ENCODE measurements around the gene DYRK3.
A peak's percentile ranks its signal among the peaks of the same experiment; 100 is the strongest.

The DYRK3 gene

GRCh38 chr1:206661161-206661820 is 26.0 kb downstream of the DYRK3 start:
- no peak for DNase-seq (ENCODE audit: low read depth)

- no peak for DNase-seq (ENCODE audit: low read depth)
Observed at GRCh38 chr1:206662396-206663092, 27.2 kb downstream of the DYRK3 start.

GRCh38 chr1:206663362-206663761 is 28.0 kb downstream of the DYRK3 start:
- no peak for DNase-seq (ENCODE audit: low read depth)

- DNase-seq (ENCODE audit: low read depth) = peak; percentile 48
Observed at GRCh38 chr1:206663832-206664652, 28.7 kb downstream of the DYRK3 start.

- DNase-seq (ENCODE audit: low read depth) = no peak
Observed at GRCh38 chr1:206664740-206665139, 29.4 kb downstream of the DYRK3 start.

- no peak for DNase-seq (ENCODE audit: low read depth)
Observed at GRCh38 chr1:206666031-206666561, 30.8 kb downstream of the DYRK3 start.

GRCh38 chr1:206666954-206667665 is 31.8 kb downstream of the DYRK3 start:
- no peak for DNase-seq (ENCODE audit: low read depth)

- DNase-seq (ENCODE audit: low read depth) = no peak
Observed at GRCh38 chr1:206668351-206668750, 33.0 kb downstream of the DYRK3 start.

GRCh38 chr1:206668874-206669410 is 33.6 kb downstream of the DYRK3 start:
- no peak for DNase-seq (ENCODE audit: low read depth)

- DNase-seq (ENCODE audit: low read depth) = no peak
Observed at GRCh38 chr1:206672011-206672688, 36.8 kb downstream of the DYRK3 start.

GRCh38 chr1:206672844-206673758 is 37.8 kb downstream of the DYRK3 start:
- DNase-seq (ENCODE audit: low read depth) = no peak

- no peak for DNase-seq (ENCODE audit: low read depth)
Observed at GRCh38 chr1:206674236-206674635, 38.9 kb downstream of the DYRK3 start.

- peak; percentile 87 for DNase-seq (ENCODE audit: low read depth)
Observed at GRCh38 chr1:206674745-206675175, 39.4 kb downstream of the DYRK3 start.

- no peak for DNase-seq (ENCODE audit: low read depth)
Observed at GRCh38 chr1:206676499-206676898, 41.2 kb downstream of the DYRK3 start.

GRCh38 chr1:206678490-206678889 is 43.2 kb downstream of the DYRK3 start:
- no peak for DNase-seq (ENCODE audit: low read depth)

- no peak for DNase-seq (ENCODE audit: low read depth)
Observed at GRCh38 chr1:206679738-206680211, 44.4 kb downstream of the DYRK3 start.

GRCh38 chr1:206680279-206680678 is 44.9 kb downstream of the DYRK3 start:
- no peak for DNase-seq (ENCODE audit: low read depth)

GRCh38 chr1:206681359-206681758 is 46.0 kb downstream of the DYRK3 start:
- no peak for DNase-seq (ENCODE audit: low read depth)

- no peak for DNase-seq (ENCODE audit: low read depth)
Observed at GRCh38 chr1:206682111-206682510, 46.8 kb downstream of the DYRK3 start.

- DNase-seq (ENCODE audit: low read depth) = no peak
Observed at GRCh38 chr1:206683313-206683712, 48.0 kb downstream of the DYRK3 start.

All from fibroblast of the conjunctiva (primary cell).